Suppressor macrophage treated with lipopolysaccharide for 4 hours (primary cell): ENCODE data around the gene TMEM171.
A peak's percentile ranks its signal among the peaks of the same experiment; 100 is the strongest.

Experiments
- DNase-seq: peaks from one replicate; pipeline ENCODE4 v3.0.0-alpha.2; 2020

The TMEM171 gene

GRCh38 chr5:73120222-73121118 lies at the start of gene TMEM171:
TMEM171 (plus strand) TSS chr5:73120575; CDS start chr5:73123374, 2,799 bp downstream.
- peak; percentile 43 for DNase-seq

- no peak for DNase-seq
These were observed 39.3 kb upstream of the TMEM171 start for GRCh38 chr5:73081093-73081492.

GRCh38 chr5:73088026-73088425 lies 32.3 kb upstream of the TMEM171 start:
- DNase-seq = no peak

GRCh38 chr5:73093943-73094342 lies 26.4 kb upstream of the TMEM171 start:
- peak; percentile 47 for DNase-seq

GRCh38 chr5:73094415-73094814 lies 26.0 kb upstream of the TMEM171 start:
- no peak for DNase-seq

- DNase-seq = no peak
These were observed 24.7 kb upstream of the TMEM171 start for GRCh38 chr5:73095564-73096238.

- DNase-seq = no peak
These were observed 24.2 kb upstream of the TMEM171 start for GRCh38 chr5:73096239-73096575.

GRCh38 chr5:73097740-73098139 lies 22.6 kb upstream of the TMEM171 start:
- DNase-seq = no peak

- no peak for DNase-seq
These were observed 20.3 kb upstream of the TMEM171 start for GRCh38 chr5:73100109-73100508.

- DNase-seq = no peak
These were observed 16.5 kb upstream of the TMEM171 start for GRCh38 chr5:73103870-73104299.

GRCh38 chr5:73104326-73104725 lies 16.0 kb upstream of the TMEM171 start:
- DNase-seq = no peak

- DNase-seq = no peak
These were observed 14.0 kb upstream of the TMEM171 start for GRCh38 chr5:73106335-73106734.

GRCh38 chr5:73110190-73110589 lies 10.2 kb upstream of the TMEM171 start:
- DNase-seq = no peak

GRCh38 chr5:73111536-73111935 lies 8.8 kb upstream of the TMEM171 start:
- DNase-seq = no peak

- DNase-seq = no peak
These were observed 8.0 kb upstream of the TMEM171 start for GRCh38 chr5:73112359-73112758.

GRCh38 chr5:73114044-73114688 lies 6.2 kb upstream of the TMEM171 start:
- no peak for DNase-seq

- no peak for DNase-seq
These were observed 4.8 kb upstream of the TMEM171 start for GRCh38 chr5:73115399-73116051.

GRCh38 chr5:73116506-73116905 lies 3.9 kb upstream of the TMEM171 start:
- DNase-seq = no peak

- DNase-seq = peak; percentile 61
These were observed 3.2 kb upstream of the TMEM171 start for GRCh38 chr5:73117088-73117740.

- no peak for DNase-seq
These were observed 1.9 kb upstream of the TMEM171 start for GRCh38 chr5:73118391-73118973.

- no peak for DNase-seq
These were observed 771 bp upstream of the TMEM171 start for GRCh38 chr5:73119451-73120157.

GRCh38 chr5:73121119-73121463 lies 716 bp downstream of the TMEM171 start:
- no peak for DNase-seq
